GM21723 (cell line): ENCODE data around the gene UST.
"Not testable (repeated sequence)": the region's sequence is repeated elsewhere in the genome, so short reads cannot be mapped to it uniquely, and the experiment has no call there.

Experiments used
- ATAC-seq: cut with Tn5 transposase; IDR thresholded peaks from one replicate; pipeline ENCODE4 v1.9.1; 2021; ENCODE audit warnings: mild to moderate bottlenecking, moderate library complexity; ENCODE audit not compliant: unreplicated experiment

UST gene

GRCh38 chr6:148735989-148736388, 10.8 kb upstream of the UST start:
- ATAC-seq: no peak

GRCh38 chr6:148736774-148737412, 9.9 kb upstream of the UST start:
- no peak for ATAC-seq

- no peak for ATAC-seq
Observed at GRCh38 chr6:148737806-148738205, 9.0 kb upstream of the UST start.

GRCh38 chr6:148738946-148739821, 7.6 kb upstream of the UST start:
- no peak for ATAC-seq

GRCh38 chr6:148739822-148740128, 7.1 kb upstream of the UST start:
- ATAC-seq: no peak

- ATAC-seq: no peak
Observed at GRCh38 chr6:148743476-148743875, 3.4 kb upstream of the UST start.

- no peak for ATAC-seq
Observed at GRCh38 chr6:148745926-148746325, 904 bp upstream of the UST start.

GRCh38 chr6:148747145-148747470, 278 bp downstream of the UST start:
- peak; percentile 28 for ATAC-seq

GRCh38 chr6:148747471-148748165, 788 bp downstream of the UST start:
- peak; percentile 31 for ATAC-seq

- ATAC-seq: no peak
Observed at GRCh38 chr6:148749674-148750073, 2.8 kb downstream of the UST start.

- no peak for ATAC-seq
Observed at GRCh38 chr6:148750838-148751792, 4.3 kb downstream of the UST start.

- no peak for ATAC-seq
Observed at GRCh38 chr6:148751793-148752170, 5.0 kb downstream of the UST start.

GRCh38 chr6:148755379-148755778, 8.5 kb downstream of the UST start:
- not testable (repeated sequence) for ATAC-seq

GRCh38 chr6:148757944-148758480, 11.2 kb downstream of the UST start:
- ATAC-seq: no peak

- peak; percentile 69 for ATAC-seq
Observed at GRCh38 chr6:148758492-148758891, 11.7 kb downstream of the UST start.

GRCh38 chr6:148760258-148760534, 13.4 kb downstream of the UST start:
- no peak for ATAC-seq

GRCh38 chr6:148760568-148761526, 14.0 kb downstream of the UST start:
- ATAC-seq: peak; percentile 45

- no peak for ATAC-seq
Observed at GRCh38 chr6:148761527-148762011, 14.7 kb downstream of the UST start.

- no peak for ATAC-seq
Observed at GRCh38 chr6:148762231-148762630, 15.4 kb downstream of the UST start.
